Hematopoietic multipotent progenitor cell treated with erythropoietin and hydrocortisone succinate and interleukin-3 and kit ligand, for 15 days (in vitro differentiated cells): ENCODE measurements around the gene PDE6A.

Experiments used
- DNase-seq: peaks from one replicate; pipeline ENCODE4 v3.0.0-alpha.2; 2015; ENCODE audit warnings: low spot score

The PDE6A gene

GRCh38 chr5:149836451-149837139, 108.0 kb downstream of the PDE6A start:
- DNase-seq, result no peak

GRCh38 chr5:149834246-149834855, 110.2 kb downstream of the PDE6A start:
- DNase-seq, result peak; percentile 81

GRCh38 chr5:149833116-149833827, 111.3 kb downstream of the PDE6A start:
- no peak for DNase-seq

GRCh38 chr5:149832636-149833035, 112.0 kb downstream of the PDE6A start:
- no peak for DNase-seq

- no peak for DNase-seq
These were observed 113.1 kb downstream of the PDE6A start for GRCh38 chr5:149831492-149831891.

- no peak for DNase-seq
These were observed 114.0 kb downstream of the PDE6A start for GRCh38 chr5:149830579-149830978.

GRCh38 chr5:149829954-149830353, 114.6 kb downstream of the PDE6A start:
- peak; percentile 20 for DNase-seq

- peak; percentile 86 for DNase-seq
These were observed 116.2 kb downstream of the PDE6A start for GRCh38 chr5:149828161-149829011.

- DNase-seq, result no peak
These were observed 117.0 kb downstream of the PDE6A start for GRCh38 chr5:149827546-149827945.

- no peak for DNase-seq
These were observed 117.5 kb downstream of the PDE6A start for GRCh38 chr5:149827086-149827485.

- DNase-seq, result no peak
These were observed 118.0 kb downstream of the PDE6A start for GRCh38 chr5:149826574-149826973.

GRCh38 chr5:149824846-149825245, 119.7 kb downstream of the PDE6A start:
- no peak for DNase-seq

GRCh38 chr5:149824120-149824519, 120.5 kb downstream of the PDE6A start:
- no peak for DNase-seq

- DNase-seq, result no peak
These were observed 121.2 kb downstream of the PDE6A start for GRCh38 chr5:149823375-149823774.

- DNase-seq, result no peak
These were observed 122.3 kb downstream of the PDE6A start for GRCh38 chr5:149822301-149822700.

- DNase-seq, result no peak
These were observed 123.8 kb downstream of the PDE6A start for GRCh38 chr5:149820536-149821510.

- no peak for DNase-seq
These were observed 124.6 kb downstream of the PDE6A start for GRCh38 chr5:149820012-149820411.

GRCh38 chr5:149818116-149818515, 126.5 kb downstream of the PDE6A start:
- no peak for DNase-seq

- no peak for DNase-seq
These were observed 127.0 kb downstream of the PDE6A start for GRCh38 chr5:149817539-149818060.

- no peak for DNase-seq
These were observed 127.9 kb downstream of the PDE6A start for GRCh38 chr5:149816661-149817060.

GRCh38 chr5:149811453-149811852, 133.1 kb downstream of the PDE6A start:
- no peak for DNase-seq
